Measurements from ENCODE around the gene ERC2.
"Not testable (repeated sequence)": the region's sequence is repeated elsewhere in the genome, so short reads cannot be mapped to it uniquely, and the experiment has no call there.

ERC2 gene

GRCh38 chr3:55531321-55531720 lies 936.9 kb downstream of the ERC2 start:
- no peak for DNase-seq

GRCh38 chr3:55527361-55527760 lies 940.9 kb downstream of the ERC2 start:
- DNase-seq: no peak

- no peak for DNase-seq
These were observed 941.8 kb downstream of the ERC2 start for GRCh38 chr3:55526332-55527030.

- no peak for DNase-seq
These were observed 942.8 kb downstream of the ERC2 start for GRCh38 chr3:55525436-55525835.

GRCh38 chr3:55524565-55525244 lies 943.6 kb downstream of the ERC2 start:
- no peak for DNase-seq

- DNase-seq: no peak
These were observed 944.8 kb downstream of the ERC2 start for GRCh38 chr3:55523471-55523870.

GRCh38 chr3:55521738-55522421 lies 946.4 kb downstream of the ERC2 start:
- no peak for DNase-seq

- no peak for DNase-seq
These were observed 947.1 kb downstream of the ERC2 start for GRCh38 chr3:55521064-55521737.

GRCh38 chr3:55519019-55519418 lies 949.2 kb downstream of the ERC2 start:
- DNase-seq: no peak

- no peak for DNase-seq
These were observed 949.8 kb downstream of the ERC2 start for GRCh38 chr3:55518451-55518850.

- DNase-seq: no peak
These were observed 951.8 kb downstream of the ERC2 start for GRCh38 chr3:55516392-55517030.

- no peak for DNase-seq
These were observed 952.6 kb downstream of the ERC2 start for GRCh38 chr3:55515550-55516246.

GRCh38 chr3:55514962-55515361 lies 953.3 kb downstream of the ERC2 start:
- DNase-seq: no peak

- no peak for DNase-seq
These were observed 955.5 kb downstream of the ERC2 start for GRCh38 chr3:55512571-55513343.

- DNase-seq: no peak
These were observed 956.2 kb downstream of the ERC2 start for GRCh38 chr3:55511895-55512570.

GRCh38 chr3:55508335-55508734 lies 959.9 kb downstream of the ERC2 start:
- no peak for DNase-seq

- DNase-seq: no peak
These were observed 960.5 kb downstream of the ERC2 start for GRCh38 chr3:55507808-55508207.

- no peak for DNase-seq
These were observed 962.5 kb downstream of the ERC2 start for GRCh38 chr3:55505776-55506175.

GRCh38 chr3:55505102-55505501 lies 963.2 kb downstream of the ERC2 start:
- DNase-seq: not testable (repeated sequence)

- DNase-seq: no peak
These were observed 966.4 kb downstream of the ERC2 start for GRCh38 chr3:55501905-55502304.

Data from CD4-positive, alpha-beta T cell treated with Interleukin-17A for 4 hours (primary cell).